CD4-positive, alpha-beta T cell treated with Interleukin-4 for 4 hours (primary cell): ENCODE data around the gene CABP1.

Experiments
- DNase-seq: peaks from one replicate; pipeline ENCODE4 v3.0.0-alpha.2; 2020

Gene CABP1

DNA sequence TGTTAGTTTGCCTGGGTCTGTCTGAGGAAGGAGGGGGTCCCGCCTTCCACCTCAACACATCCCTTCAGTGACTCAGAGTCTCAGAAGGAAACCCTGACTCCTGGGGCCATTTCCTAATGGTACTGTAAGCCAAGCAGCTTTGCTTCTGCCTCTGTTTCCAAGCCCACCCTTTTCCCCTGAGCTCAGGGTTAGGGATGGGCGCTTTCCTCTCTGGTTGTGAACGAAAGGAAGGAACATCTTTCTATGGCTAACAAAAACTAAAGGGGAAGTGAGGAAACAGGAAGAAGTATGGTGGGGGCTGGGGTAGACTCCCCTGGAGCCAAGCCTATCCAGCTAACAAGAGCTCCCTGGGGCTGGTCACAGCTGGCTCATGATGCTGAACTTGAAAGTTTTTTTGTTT, 58.2 kb downstream of the CABP1 start:
- DNase-seq: no peak

DNA sequence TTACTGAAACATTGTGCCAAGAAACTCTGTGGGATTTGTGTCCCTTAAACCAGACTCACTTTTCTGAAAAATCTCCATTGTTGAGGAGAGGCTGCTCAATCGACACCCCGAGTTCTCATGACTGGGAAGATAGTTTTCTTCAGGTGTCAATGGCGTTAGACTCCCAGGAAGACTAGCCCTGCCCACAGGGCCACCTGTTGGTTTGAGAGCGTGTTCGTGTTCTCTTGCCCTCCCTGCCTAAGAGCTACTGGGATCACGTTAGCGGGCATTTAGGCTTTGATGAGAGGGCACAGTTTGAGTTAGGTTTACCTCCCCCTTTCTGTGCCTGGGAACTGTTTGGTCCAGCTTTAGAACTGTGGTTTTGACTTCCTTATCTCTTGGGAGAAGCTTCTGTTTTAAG, 59.1 kb downstream of the CABP1 start:
- no peak for DNase-seq

DNA sequence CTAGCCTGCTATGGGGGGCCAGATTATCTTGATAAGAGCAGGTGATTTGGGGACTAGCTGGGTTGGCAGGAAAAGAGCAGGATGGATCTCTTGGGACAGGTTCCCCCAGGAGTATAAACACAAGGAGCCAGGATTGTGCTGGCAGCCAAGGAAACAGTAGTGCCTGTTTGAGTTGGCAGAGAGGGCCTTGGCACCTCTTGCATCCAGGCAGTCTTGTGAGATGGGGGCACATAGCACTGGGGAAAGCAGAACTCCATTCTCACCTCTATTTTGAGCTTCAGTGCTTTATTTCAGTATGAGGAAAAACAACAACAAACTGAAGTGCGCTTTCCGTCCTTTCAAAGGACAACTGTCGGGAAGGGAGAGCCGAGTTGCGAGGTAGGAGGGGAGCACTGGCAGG, 60.5 kb downstream of the CABP1 start:
- DNase-seq: no peak

DNA sequence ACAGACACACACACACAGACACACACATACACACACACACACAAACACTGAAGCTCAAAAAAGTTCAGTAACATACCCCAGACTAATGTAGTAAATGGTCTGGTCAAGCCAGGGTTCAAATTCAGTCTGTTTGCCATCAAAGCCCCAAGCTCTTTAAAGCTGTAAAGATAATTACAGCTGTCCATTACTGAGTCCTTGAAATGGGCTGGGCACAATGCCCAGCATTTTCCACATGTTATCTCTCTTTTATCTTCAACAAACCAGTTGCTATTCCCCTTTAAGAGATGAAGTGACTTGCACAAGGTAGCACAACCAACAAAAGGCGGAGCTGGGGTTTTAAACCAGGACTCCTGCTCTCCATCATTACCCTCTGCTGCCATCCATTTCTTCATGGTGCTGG, 62.2 kb downstream of the CABP1 start:
- DNase-seq: no peak

DNA sequence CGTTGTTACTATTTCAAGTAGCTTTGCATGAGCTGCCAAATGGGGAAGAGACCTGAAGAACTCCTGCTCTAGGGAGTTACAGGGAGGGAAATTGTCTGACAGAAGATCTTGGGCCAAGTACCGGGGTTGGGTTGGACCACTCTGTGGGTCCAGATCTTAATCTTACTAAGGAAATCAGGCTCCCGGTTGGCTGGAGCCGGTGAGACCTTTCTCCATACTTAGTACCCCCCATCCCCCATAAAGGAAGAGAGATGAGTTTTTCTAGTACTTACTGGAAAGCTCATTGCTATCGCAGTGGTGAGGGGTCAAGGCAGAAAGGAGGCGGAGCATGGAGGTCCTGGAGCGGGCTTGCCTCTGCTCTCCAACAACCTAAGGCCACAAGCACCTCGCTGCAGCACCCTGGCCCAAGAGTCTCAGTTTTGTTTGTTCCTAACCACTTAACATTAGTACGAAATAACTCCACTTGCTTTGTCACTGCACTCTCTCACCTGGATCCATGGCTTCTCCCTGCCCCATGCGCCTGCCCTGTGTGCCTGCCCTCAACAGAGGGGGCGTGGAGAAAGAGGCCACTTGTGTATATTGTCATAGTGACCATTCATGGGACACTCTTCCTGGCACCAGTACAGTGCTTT, 63.0 kb downstream of the CABP1 start:
- DNase-seq: no peak

DNA sequence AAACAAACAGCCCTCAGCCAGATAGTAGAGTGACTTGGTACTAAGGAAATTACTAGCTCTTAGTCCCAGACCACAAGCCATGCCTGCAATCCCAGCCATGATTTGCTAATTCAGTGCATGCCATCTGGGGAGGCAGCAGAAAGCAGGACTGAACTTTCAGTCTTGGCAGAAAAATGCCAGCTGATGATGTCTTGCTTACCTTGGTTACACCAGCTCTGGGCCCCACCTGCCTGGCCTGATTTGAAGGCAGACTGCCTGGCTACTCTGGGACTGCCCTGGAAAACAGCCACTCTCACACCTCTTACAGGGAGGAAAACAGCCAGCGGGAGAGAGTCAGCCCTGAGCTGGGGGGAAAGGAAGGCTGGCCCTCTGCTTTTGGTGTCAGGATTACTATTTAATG, 65.2 kb downstream of the CABP1 start:
- no peak for DNase-seq

DNA sequence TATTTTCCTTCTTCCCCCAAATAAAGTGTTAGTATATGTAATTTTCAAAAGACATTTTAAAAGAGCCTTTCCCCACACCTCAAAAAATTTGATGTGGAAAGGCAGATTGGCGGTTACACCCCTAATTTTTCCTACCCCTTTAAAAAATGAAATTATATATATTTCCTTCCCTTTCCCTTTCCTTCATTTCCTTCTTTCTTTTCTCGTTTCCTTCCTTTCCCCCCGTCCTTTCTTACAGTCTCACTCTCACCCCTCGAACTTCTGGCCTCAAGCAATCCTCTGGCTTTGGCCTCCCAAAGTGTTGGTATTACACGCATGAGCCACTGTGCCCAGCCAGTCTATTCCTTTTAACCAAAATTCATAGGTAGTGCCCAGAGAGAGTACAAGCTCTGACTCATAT, 65.6 kb downstream of the CABP1 start:
- DNase-seq: no peak

DNA sequence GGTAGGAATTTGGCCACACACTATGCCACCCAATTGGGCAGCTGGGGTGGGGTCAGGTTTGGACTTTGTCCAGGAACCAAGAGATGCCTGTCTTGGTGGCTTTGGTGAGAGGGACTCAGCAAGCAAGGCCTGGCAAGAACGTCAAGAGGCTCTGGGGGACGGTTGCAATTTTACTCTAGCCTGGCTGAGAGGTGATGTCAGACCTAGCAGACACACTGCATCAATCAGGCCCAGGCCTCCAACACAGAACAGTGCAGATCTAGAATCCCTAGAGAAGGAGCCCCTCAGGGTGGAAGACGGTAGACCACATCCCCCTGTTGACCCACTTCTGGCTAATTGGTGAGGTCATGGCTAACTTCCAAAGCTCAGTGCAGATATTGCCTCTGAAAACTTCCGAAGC, 68.2 kb downstream of the CABP1 start:
- DNase-seq: no peak

DNA sequence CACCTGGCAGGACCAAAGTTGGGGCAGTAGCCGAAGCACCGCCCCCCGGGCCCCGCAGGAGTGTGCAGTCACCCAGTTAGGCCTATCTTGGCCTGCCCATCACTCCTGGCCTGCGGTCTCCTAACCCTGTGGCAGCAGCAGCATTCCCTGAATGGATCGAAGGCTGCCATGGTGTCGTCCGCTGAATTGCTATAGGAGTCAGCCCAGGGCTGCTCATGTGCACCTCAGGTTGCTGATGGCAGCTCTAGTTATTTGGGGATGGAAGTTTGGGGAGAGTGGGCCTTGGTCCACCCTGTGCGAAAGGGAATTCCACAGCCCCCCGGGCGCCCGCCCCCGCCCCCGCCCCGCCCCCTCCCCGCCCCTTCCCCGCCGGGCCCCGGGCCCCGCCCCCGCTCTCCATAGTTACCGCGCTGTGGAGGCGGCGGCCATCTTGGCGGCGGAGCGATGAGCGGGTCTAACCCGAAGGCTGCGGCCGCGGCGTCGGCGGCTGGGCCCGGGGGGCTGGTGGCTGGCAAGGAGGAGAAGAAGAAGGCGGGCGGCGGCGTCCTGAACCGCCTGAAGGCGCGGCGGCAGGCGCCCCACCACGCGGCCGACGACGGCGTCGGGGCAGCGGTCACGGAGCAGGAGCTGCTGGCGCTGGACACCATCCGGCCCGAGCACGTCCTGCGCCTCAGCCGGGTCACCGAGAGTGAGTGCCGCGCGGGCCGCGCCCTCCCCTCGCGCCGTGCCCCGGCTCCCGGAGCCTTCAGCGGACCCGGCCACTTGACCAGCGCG, 69.8 kb downstream of the CABP1 start, which contains the start of gene UNC119B:
Gene UNC119B, plus strand, starts transcription at position 428 of the 774 bp plus-strand sequence. Its CDS starts 17 bp downstream, at position 445.
- DNase-seq: peak; percentile 55

DNA sequence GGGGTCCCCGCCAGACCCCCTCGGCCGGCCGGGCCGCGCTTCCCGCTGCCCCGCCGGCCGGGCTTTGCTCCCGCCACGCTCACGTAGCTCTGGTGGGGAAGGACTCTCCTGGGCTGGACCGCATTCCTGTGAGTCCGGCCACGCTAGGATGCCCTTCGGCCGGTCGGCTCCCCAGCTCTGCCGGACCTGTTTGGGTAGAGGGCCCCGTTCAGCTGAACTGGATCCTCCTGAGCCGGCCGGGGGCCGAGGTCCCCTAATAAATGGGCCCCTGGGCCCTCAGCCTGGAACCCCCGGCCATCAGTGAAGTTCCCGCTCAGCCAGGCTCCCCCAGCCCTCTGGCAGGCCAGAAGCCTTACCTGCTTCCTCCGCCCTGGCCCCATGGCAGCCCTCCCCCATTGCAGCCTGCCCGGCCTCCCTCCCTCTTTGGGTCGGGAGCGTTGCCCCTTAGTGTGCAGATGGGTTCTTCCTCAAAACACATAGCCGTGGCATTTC, 70.4 kb downstream of the CABP1 start:
- DNase-seq: peak; percentile 22

DNA sequence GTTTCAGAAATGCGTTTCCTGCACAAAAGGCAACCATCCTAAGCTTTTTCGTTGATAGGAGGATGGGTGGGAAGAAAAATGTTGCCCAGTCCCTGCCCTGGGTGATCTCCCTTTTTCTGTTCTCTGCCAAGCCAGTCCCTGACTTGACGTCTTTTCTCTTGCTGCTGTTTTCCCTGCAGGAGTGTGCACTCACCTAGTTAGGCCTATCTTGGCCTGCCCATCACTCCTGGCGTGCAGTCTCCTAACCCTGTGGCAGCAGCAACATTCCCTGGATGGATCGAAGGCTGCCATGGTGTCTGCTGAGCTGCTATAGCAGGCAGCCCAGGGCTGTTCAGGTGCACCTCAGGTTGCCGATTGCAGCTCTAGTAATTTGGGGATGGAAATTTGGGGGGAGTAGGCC, 71.0 kb downstream of the CABP1 start:
- DNase-seq: no peak

DNA sequence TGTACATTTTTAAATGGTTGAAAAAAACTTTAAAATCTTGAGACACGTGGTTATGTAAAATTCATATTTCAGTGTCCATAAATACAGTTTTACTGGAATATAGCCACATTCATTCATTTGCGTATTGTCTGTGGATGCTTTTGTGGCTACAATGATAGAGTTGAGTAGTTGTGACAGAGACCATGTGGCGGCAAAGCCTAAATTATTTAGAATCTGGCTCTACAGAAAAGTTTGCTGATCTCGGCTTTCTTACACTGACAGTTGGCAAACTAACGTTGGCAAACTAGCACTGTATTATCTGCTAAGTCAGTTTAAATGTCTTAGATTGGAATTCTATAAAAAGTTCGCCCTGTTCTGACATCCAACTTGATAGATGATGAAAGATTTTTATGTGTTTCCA, 72.2 kb downstream of the CABP1 start:
- no peak for DNase-seq

DNA sequence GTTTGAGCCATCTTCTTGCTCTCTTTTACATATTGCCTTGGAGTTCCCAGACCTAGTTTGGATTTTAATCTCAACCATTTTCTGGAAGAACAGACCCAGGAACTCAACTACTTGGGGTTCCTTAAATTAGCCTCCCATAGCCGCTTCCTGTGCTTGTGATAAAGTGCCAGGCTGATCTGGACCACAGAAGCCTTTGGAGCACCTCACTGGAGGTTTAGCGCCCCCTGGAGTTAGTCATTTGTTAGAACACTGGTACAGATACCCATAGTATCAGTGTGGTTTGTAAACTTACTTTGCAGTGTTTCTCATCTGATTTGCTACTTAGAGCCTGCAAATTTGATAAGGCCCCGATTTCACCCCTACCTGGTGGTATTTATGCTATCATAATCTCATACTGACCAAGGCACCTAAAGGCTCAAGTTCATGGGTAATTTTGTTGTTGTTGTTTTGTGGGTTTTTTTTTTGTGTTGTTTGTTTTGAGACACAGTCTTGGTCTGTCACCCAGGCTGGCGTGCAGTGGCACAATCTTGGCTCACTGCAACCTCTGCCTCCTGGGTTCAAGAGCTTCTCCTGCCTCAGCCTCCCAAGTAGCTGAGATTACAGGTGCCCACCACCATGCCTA, 73.5 kb downstream of the CABP1 start:
- DNase-seq: peak; percentile 84
